Ovary (tissue), 3 donors: ENCODE results near the gene PPP6R3.

Experiments used
- EP300 ChIP-seq: sonication (generic); formaldehyde crosslinking; IDR thresholded peaks from one replicate; pipeline ENCODE4 v1.6.1; 2017; ENCODE audit warnings: antibody characterized with exemption
- TF ChIP-seq, protein P1 (sequence below), 3 donors: fragments of 450-650 bp in 2 of 3; fragments of 200-600 bp in 1 of 3; IDR thresholded peaks; one replicate each; pipeline versions ENCODE4 v1.5.1 to v1.8.0; 2016 to 2022; ENCODE audit warnings: antibody characterized with exemption in 3 of 3, mild to moderate bottlenecking in 1 of 3
- donor health status: DM: no; HTN: no; CAD: no.

- TF ChIP-seq, protein P1, sequence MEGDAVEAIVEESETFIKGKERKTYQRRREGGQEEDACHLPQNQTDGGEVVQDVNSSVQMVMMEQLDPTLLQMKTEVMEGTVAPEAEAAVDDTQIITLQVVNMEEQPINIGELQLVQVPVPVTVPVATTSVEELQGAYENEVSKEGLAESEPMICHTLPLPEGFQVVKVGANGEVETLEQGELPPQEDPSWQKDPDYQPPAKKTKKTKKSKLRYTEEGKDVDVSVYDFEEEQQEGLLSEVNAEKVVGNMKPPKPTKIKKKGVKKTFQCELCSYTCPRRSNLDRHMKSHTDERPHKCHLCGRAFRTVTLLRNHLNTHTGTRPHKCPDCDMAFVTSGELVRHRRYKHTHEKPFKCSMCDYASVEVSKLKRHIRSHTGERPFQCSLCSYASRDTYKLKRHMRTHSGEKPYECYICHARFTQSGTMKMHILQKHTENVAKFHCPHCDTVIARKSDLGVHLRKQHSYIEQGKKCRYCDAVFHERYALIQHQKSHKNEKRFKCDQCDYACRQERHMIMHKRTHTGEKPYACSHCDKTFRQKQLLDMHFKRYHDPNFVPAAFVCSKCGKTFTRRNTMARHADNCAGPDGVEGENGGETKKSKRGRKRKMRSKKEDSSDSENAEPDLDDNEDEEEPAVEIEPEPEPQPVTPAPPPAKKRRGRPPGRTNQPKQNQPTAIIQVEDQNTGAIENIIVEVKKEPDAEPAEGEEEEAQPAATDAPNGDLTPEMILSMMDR (IDR thresholded peaks at IDR 0.05): no peak
- no peak for TF ChIP-seq EP300
These were observed 123.5 kb downstream of the PPP6R3 start for GRCh38 chr11:68584097-68584496.
